Activated CD8-positive, alpha-beta memory T cell treated with anti-CD3 and anti-CD28 coated beads for 4 hours (primary cell): ENCODE results near the gene GNGT1.

Source experiments
- DNase-seq, 2 donors: peaks; one replicate each; pipeline ENCODE4 v3.0.0-alpha.2; 2020; ENCODE audit warnings: low read depth in 2 of 2

The GNGT1 gene

GRCh38 chr7:93943816-93944540 is 37.6 kb downstream of the GNGT1 start:
- no peak for DNase-seq

DNA sequence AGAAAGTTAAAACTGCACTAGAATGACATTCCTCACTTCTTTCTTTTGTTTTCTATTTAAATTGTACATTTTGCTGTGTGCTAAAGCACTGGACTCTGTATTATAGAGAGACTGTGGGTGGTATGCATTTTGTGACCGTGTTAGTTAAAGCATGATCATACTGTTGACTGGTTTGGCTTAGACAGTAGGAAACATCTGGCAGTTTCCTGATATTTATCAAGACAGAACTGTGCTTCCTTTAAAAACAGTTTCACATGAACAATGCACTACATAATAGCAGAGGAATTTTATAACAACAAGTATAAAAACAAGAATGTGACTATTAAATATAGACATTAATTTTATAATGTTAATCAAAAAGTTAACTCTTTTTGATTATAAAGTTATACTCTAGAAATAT is 38.3 kb downstream of the GNGT1 start:
- no peak for DNase-seq

GRCh38 chr7:93945083-93945482 is 38.7 kb downstream of the GNGT1 start:
- DNase-seq: no peak

DNA sequence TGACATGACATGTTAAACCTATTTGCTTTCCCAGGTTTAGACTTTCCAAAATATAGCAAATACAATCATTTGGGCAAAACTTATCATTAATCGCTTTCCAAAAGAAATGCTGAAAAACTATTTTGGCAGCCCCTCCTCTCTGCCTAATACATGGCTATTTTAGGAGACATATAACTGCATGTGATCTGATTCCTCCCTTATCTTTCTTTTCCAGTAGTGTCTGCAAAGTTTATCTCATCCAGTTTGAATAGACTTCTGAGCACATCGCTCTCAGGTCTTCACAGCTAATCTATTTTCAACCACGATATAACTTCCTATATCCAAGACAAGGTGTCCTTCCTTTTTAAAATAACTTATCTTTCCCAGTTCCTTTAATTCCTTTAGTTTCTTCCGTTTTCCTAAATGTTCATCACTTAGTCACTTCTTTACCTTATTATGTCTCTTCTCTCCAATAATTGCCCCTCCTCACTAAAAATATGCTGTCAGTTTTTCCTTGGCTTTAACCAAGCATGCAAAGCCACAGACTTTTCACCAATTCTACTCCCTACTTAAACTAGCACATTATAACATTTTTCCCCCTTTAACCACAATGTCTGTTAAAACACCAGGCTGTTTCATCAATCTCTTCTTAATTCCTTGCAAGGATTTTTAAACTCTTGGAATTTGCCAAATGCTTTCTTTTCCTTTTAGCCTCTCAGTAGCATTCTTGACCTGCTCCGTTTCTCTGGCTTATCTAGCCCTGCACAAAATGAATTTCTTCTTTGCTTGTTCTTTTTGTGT is 39.6 kb downstream of the GNGT1 start:
- no peak for DNase-seq

GRCh38 chr7:93948106-93948505 is 41.7 kb downstream of the GNGT1 start:
- DNase-seq: no peak

DNA sequence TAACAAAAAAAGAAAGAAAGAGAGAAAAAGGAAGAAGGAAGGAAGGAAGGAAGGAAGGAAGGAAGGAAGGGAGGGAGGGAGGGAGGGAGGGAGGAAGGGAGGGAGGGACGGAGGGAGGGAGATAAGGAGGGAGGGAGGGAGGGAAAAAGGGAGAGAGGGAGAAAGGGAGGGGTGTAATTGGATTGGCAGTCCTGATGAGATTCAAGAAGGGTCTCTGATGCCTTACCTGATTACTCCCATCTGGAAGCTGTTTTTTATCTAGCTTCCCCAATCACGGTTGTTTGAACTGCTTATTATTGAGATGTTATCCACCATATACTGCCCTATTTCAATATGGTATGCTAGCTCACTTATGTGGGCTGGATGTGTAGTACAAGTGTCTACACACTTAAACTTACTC is 42.5 kb downstream of the GNGT1 start:
- DNase-seq: no peak

- DNase-seq: no peak
Observed at GRCh38 chr7:93949423-93949822, 43.1 kb downstream of the GNGT1 start.

DNA sequence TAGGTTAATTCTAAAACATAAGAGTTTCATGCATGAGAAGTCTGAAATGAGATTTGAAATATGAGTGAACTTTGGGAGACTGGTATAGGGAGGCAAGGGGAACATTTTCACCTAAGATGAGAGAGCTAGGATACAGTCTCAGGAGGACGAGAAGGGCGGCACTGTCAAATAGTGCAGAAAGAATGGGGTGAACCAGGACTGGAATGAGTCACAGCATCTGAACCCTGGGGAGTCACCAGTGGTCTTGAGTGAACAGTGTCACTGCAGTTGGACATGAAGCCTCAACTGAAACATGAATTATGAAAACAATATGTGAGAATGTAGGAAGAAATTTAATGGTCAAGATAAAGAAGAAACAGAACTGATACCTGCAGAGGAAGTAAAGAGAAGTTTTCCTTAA is 48.9 kb downstream of the GNGT1 start:
- DNase-seq: no peak

DNA sequence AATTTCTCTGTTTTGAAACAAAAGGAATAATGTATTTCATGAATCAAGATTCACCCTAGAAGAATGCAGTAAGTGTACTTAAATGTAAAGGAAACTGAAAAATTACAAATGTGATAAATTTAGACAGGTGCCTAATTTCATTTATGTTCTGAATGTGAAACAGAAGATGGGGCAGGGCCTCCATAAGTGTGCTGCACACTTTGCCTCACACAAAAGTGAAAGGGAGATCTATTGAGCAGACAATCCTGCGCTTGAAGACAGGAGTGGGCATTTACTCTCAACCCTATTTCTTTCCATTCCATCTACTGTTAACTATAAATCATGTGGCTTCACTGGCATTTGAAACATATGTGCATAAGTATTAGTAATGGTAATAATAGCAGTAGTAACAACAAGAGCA is 51.4 kb downstream of the GNGT1 start:
- DNase-seq: no peak

DNA sequence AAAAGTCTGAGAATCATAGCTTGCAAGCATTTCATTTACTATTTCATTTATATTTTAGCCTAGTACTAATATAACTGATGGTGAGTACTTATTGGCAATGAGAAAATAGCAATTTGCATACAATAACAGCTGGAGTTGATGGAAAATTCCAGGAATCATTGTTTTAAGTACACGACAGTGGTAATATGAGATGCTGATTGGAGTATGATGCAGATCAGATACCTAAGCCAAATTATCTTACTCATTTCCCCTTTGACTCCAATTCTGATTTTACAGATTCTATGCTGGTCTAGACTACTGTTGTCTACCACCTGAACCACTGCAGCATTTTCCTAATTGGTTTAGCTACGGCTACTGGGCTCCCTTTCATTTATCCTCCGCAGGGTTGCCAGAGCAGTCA is 51.8 kb downstream of the GNGT1 start:
- DNase-seq: no peak

- DNase-seq: no peak
Observed at GRCh38 chr7:93958651-93959050, 52.3 kb downstream of the GNGT1 start.
